HG03039 (cell line): ENCODE measurements around the gene FHL1.
"Not testable (repeated sequence)": the region's sequence is repeated elsewhere in the genome, so short reads cannot be mapped to it uniquely, and the experiment has no call there.

Source experiments
- ATAC-seq: cut with Tn5 transposase; IDR thresholded peaks from one replicate; pipeline ENCODE4 v1.9.1; 2021; ENCODE audit warnings: mild to moderate bottlenecking, moderate library complexity; ENCODE audit not compliant: unreplicated experiment

The FHL1 gene

GRCh38 chrX:136147315-136147901, at the start of gene FHL1:
Gene FHL1 (plus strand): TSS chrX:136147533.
- no peak for ATAC-seq

GRCh38 chrX:136097871-136098805, 49.2 kb upstream of the FHL1 start:
- ATAC-seq: no peak

- ATAC-seq: no peak
Observed at GRCh38 chrX:136104936-136105335, 42.4 kb upstream of the FHL1 start.

GRCh38 chrX:136106920-136107528, 40.3 kb upstream of the FHL1 start:
- ATAC-seq: no peak

GRCh38 chrX:136108905-136109304, 38.4 kb upstream of the FHL1 start:
- ATAC-seq: not testable (repeated sequence)

GRCh38 chrX:136112286-136112685, 35.0 kb upstream of the FHL1 start:
- no peak for ATAC-seq

- ATAC-seq: no peak
Observed at GRCh38 chrX:136112778-136113177, 34.6 kb upstream of the FHL1 start.

GRCh38 chrX:136115126-136115903, 32.0 kb upstream of the FHL1 start:
- ATAC-seq: no peak

GRCh38 chrX:136115904-136116297, 31.4 kb upstream of the FHL1 start:
- no peak for ATAC-seq

- ATAC-seq: no peak
Observed at GRCh38 chrX:136121788-136122187, 25.5 kb upstream of the FHL1 start.

GRCh38 chrX:136122207-136122606, 25.1 kb upstream of the FHL1 start:
- ATAC-seq: no peak

GRCh38 chrX:136125106-136125505, 22.2 kb upstream of the FHL1 start:
- no peak for ATAC-seq

GRCh38 chrX:136126371-136126770, 21.0 kb upstream of the FHL1 start:
- ATAC-seq: no peak

GRCh38 chrX:136126872-136127406, 20.4 kb upstream of the FHL1 start:
- ATAC-seq: no peak

- no peak for ATAC-seq
Observed at GRCh38 chrX:136128743-136129142, 18.6 kb upstream of the FHL1 start.

GRCh38 chrX:136130931-136131833, 16.2 kb upstream of the FHL1 start:
- ATAC-seq: no peak

- ATAC-seq: no peak
Observed at GRCh38 chrX:136138939-136139338, 8.4 kb upstream of the FHL1 start.

GRCh38 chrX:136141569-136141968, 5.8 kb upstream of the FHL1 start:
- ATAC-seq: no peak

GRCh38 chrX:136142592-136142991, 4.7 kb upstream of the FHL1 start:
- no peak for ATAC-seq

- no peak for ATAC-seq
Observed at GRCh38 chrX:136143711-136144110, 3.6 kb upstream of the FHL1 start.
